A673 (cell line): ENCODE data around the gene TYRO3. TPM values are rescaled to one million over a fixed set of nuclear protein-coding genes. Genes with fewer than 3 reads are reported as not detected.
"Not testable (repeated sequence)": the region's sequence is repeated elsewhere in the genome, so short reads cannot be mapped to it uniquely, and the experiment has no call there.

ENCODE experiments used
- BruUV-seq: library from RNA; stranded (reverse); fragments of 400-500 nt; replicated peaks from 2 replicates; lab custom pipeline; 2021; lab: Mats Ljungman, UMichigan
- CTCF ChIA-PET: fragments of 300-600 bp; sonication (Branson Sonifier 250); formaldehyde crosslinking; loops from one replicate; lab custom pipeline; 2022; ENCODE audit warnings: antibody characterized with exemption; lab: Charles Lee
- POLR2A ChIA-PET: fragments of 300-600 bp; sonication (Branson Sonifier 250); formaldehyde crosslinking; loops from one replicate; lab custom pipeline; 2022; ENCODE audit warnings: antibody characterized with exemption; ENCODE audit not compliant: low non-redundant PET; lab: Charles Lee
- DNase-seq: peaks from one replicate; pipeline ENCODE4 v3.0.0-alpha.2; 2015; ENCODE audit warnings: low spot score
- H3K27ac ChIP-seq: fragments of 200-600 bp; sonication (generic); 2 replicates; pipeline ENCODE4 v1.5.1; 2016; ENCODE audit warnings: mixed run types, low read depth, mild to moderate bottlenecking, mixed read lengths, antibody characterized with exemption, low read length; ENCODE audit not compliant: poor library complexity, severe bottlenecking
- H3K27me3 ChIP-seq: fragments of 200-600 bp; sonication (generic); replicated peaks from 2 replicates; pipeline ENCODE4 v1.6.1; 2017; ENCODE audit warnings: mixed run types, low read depth, mild to moderate bottlenecking, mixed read lengths, antibody characterized with exemption, low read length; ENCODE audit not compliant: insufficient read depth, poor library complexity
- H3K36me3 ChIP-seq: fragments of 200-600 bp; sonication (generic); 2 replicates; pipeline ENCODE4 v1.6.1; 2016; ENCODE audit warnings: mixed run types, mild to moderate bottlenecking, mixed read lengths, antibody characterized with exemption, low read length; ENCODE audit not compliant: insufficient read depth, poor library complexity, severe bottlenecking
- H3K4me1 ChIP-seq: fragments of 200-600 bp; sonication (generic); 2 replicates; pipeline ENCODE4 v1.6.1; 2017; ENCODE audit warnings: mixed run types, mild to moderate bottlenecking, mixed read lengths, antibody characterized with exemption, low read length; ENCODE audit not compliant: insufficient read depth, poor library complexity, severe bottlenecking
- H3K4me3 ChIP-seq: fragments of 200-600 bp; sonication (generic); 2 replicates; pipeline ENCODE4 v1.5.1; 2016; ENCODE audit warnings: low read depth, mixed run types, mild to moderate bottlenecking, mixed read lengths, low read length; ENCODE audit not compliant: poor library complexity, severe bottlenecking
- H3K9me3 ChIP-seq: fragments of 200-600 bp; sonication (generic); 2 replicates; pipeline ENCODE4 v1.6.1; 2016; ENCODE audit warnings: mixed run types, low read depth, mild to moderate bottlenecking, mixed read lengths, antibody characterized with exemption, low read length; ENCODE audit not compliant: poor library complexity, severe bottlenecking
- CTCF ChIP-seq: fragments of 300-800, 200-600 bp; sonication (generic); conservative IDR thresholded peaks from 2 replicates; pipeline ENCODE4 v1.5.1; 2017; ENCODE audit warnings: low read depth, mild to moderate bottlenecking, antibody characterized with exemption, low read length, moderate library complexity, mixed read lengths
- EZH2 ChIP-seq: fragments of 200-600 bp; sonication (generic); IDR thresholded peaks from 2 replicates; pipeline ENCODE4 v1.6.1; 2017; ENCODE audit warnings: borderline replicate concordance, low read depth, mild to moderate bottlenecking, mixed read lengths, antibody characterized with exemption, low read length; ENCODE audit not compliant: poor library complexity, severe bottlenecking
- intact Hi-C: fragments of 100-400 bp; cut with micrococcal nuclease; formaldehyde crosslinking; loops from one replicate; pipeline ENCODE4 v1.10.0; 2022; ENCODE audit not compliant: unreplicated experiment
- total RNA-seq: library from RNA; stranded (reverse); gene quantifications from 2 replicates; pipeline ENCODE4 v1.2.3, GENCODE V29; 2021

TYRO3 gene
- total RNA-seq, 1 experiment from 2014 or later = 26.0 TPM

DNA sequence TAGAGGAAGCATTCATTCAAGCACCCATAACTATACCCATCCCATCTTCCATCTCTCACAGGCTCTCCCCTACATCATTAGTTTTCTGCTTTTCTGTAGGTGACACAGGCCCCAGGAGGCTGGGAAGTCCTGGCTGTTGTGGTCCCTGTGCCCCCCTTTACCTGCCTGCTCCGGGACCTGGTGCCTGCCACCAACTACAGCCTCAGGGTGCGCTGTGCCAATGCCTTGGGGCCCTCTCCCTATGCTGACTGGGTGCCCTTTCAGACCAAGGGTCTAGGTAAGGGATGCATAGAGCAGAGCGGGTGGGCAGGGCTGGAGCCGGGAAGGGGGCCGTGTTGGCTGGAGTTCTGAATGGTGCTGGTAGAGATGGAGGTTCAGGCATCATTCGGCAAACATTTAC is 8.2 kb downstream of the TYRO3 start:
- no peaks in the 10 kb centered on the region for H3K36me3 ChIP-seq
- ChIA-PET POLR2A (no interaction called here), CTCF (no interaction called here)
- no peaks in the 10 kb centered on the region for H3K9me3 ChIP-seq
- no peak for DNase-seq
- peaks cover 13% of the 10 kb centered on the region for H3K4me1 ChIP-seq
- no peak overlapping the region for H3K27ac ChIP-seq
- no peak overlapping the region for H3K4me3 ChIP-seq
- no TSS peak for BruUV-seq
- intact Hi-C loops = no loop called here
- no peaks in the 10 kb centered on the region for H3K27me3 ChIP-seq
- no peak for TF ChIP-seq EZH2
- no peak for TF ChIP-seq CTCF

DNA sequence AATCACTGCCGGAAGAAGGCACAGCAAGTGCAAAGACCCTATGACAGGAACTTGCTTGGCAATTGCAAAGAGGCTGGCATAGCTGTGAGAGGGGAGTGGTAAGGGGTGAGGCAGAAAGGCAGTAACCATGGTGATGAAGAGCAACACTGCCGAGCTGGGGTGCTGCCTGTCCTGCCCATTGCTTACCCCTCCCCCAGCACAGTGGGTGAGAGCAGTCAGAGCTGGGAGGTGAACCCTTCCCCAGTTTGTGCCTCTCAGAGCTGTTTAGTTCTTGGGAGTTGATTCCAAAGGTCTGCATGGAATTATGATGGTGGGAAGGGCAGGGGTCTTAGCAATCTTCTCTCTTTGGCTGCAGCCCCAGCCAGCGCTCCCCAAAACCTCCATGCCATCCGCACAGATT is 8.8 kb downstream of the TYRO3 start:
- H3K4me3 ChIP-seq = no peak overlapping the region
- ChIA-PET POLR2A (no interaction called here), CTCF (no interaction called here)
- no peak for DNase-seq
- H3K27ac ChIP-seq = no peak overlapping the region
- peaks cover 13% of the 10 kb centered on the region for H3K4me1 ChIP-seq
- intact Hi-C loops = no loop called here
- no peaks in the 10 kb centered on the region for H3K9me3 ChIP-seq
- no peaks in the 10 kb centered on the region for H3K36me3 ChIP-seq
- no peaks in the 10 kb centered on the region for H3K27me3 ChIP-seq
- no TSS peak for BruUV-seq
- TF ChIP-seq EZH2 (no peak), CTCF (no peak)

DNA sequence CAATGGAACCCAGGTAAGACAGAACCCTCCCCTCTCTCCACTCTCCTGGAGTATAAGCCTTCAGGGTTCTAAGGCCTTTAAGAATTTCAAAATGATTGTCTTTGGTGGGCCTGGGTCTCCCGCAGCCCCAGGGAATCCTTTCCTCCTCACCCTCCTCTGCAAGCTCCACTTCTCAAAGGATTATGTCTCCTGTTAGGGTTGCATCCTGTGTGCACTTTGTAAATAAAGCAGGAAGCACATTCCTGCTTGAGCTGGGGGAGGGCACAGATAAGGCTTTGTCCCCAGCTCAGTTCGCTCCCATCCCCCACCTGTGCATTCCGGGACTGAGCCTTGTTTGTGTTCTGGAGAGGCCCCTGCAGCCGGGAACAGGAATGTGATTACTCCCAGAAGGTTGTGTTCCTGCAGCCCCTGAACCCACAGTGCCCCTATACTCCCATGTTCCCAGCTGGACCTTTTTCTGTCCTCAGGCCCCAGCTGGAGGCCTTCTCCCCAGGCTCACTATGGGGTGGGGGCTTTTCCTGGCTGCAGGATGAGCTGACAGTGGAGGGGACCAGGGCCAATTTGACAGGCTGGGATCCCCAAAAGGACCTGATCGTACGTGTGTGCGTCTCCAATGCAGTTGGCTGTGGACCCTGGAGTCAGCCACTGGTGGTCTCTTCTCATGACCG is 9.5 kb downstream of the TYRO3 start:
- Histone ChIP-seq H3K27ac (no peak overlapping the region), H3K4me1 (peaks cover 13% of the 10 kb centered on the region), H3K27me3 (no peaks in the 10 kb centered on the region), H3K36me3 (no peaks in the 10 kb centered on the region), H3K4me3 (no peak overlapping the region), H3K9me3 (no peaks in the 10 kb centered on the region)
- ChIA-PET POLR2A (no interaction called here), CTCF (no interaction called here)
- DNase-seq = no peak
- BruUV-seq = no TSS peak
- intact Hi-C loops = no loop called here
- TF ChIP-seq CTCF (no peak), EZH2 (no peak)

GRCh38 chr15:41569232-41569631 is 10.2 kb downstream of the TYRO3 start:
- DNase-seq, H3K4me3 ChIP-seq, H3K27me3 ChIP-seq, intact Hi-C loops, CTCF ChIA-PET, H3K36me3 ChIP-seq, H3K27ac ChIP-seq, BruUV-seq, H3K9me3 ChIP-seq: not testable (repeated sequence)
- POLR2A ChIA-PET = interaction anchor here (0.6 kb wide), 1 partner anchor 34 kb away, joined by 3 read pairs; no protein-coding TSS in a partner anchor
- H3K4me1 ChIP-seq = peaks cover 13% of the 10 kb centered on the region
